GM12878 (cell line): Measurements from ENCODE around the gene MYO7B.

Experiments used
- CREM ChIP-seq: IDR thresholded peaks from 2 replicates; pipeline ENCODE4 v1.6.1; 2014; ENCODE audit warnings: antibody characterized with exemption, low read depth
- CTCF ChIP-seq, 3 experiments: IDR thresholded peaks in 2 of 3; conservative IDR thresholded peaks in 1 of 3; 2 replicates each; pipeline ENCODE4 v1.5.1; 2011; ENCODE audit warnings: low read depth in 3 of 3, low read length in 3 of 3, mild to moderate bottlenecking in 3 of 3, control low read depth in 2 of 3, moderate library complexity in 2 of 3, inconsistent platforms in 1 of 3, mixed read lengths in 1 of 3; ENCODE audit not compliant: control insufficient read depth in 2 of 3, insufficient read depth in 1 of 3; ENCODE audit errors: extremely low read depth in 1 of 3
- RAD21 ChIP-seq: IDR thresholded peaks from 2 replicates; pipeline ENCODE4 v1.6.1; 2011; ENCODE audit warnings: mild to moderate bottlenecking, low read depth, low read length, moderate library complexity; ENCODE audit not compliant: insufficient read depth

DNA sequence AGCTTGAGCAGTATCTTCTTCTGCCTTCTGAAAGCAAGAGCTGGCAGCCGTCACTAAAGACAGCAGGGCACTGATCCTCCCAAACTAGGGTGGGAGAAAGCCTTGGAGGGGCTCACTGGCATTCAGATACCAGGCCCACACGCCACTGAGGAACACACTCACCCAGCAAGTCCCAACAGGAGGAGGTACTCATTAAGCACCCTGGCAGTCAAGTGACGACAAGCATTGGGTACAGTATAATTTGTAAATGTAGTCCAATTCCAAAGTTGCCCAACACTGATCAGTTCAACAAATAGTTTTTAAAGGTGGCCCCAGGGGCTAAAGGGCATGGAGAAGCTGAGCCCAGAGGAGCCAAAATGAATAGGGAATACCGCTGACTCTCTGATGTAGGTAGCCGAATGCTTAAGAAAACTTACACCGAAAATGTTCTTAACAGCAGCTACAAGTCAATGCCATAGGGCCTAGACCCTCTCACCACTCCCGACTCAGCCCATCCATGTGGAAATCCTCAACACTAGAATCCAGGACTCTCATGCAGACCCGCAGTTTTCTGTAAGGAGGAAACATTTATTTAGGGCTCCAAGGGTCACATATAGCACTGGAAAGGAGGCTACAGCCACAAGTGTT, 129.9 kb downstream of the MYO7B start:
- no peak for TF ChIP-seq RAD21
- no peak for TF ChIP-seq CTCF (IDR thresholded peaks at IDR 0.05 in 2 of 3, conservative IDR thresholded peaks at IDR 0.05 in 1 of 3; ENCODE audit: control insufficient read depth in 2 of 3, extremely low read depth in 1 of 3, insufficient read depth in 1 of 3, low read depth in 3 of 3, low read length in 3 of 3)
- TF ChIP-seq CREM = no peak
